Measurements from ENCODE around the gene ANP32B. TPM values are rescaled to one million over a fixed set of nuclear protein-coding genes. Genes with fewer than 3 reads are reported as not detected.
A peak's percentile ranks its signal among the peaks of the same experiment; 100 is the strongest.

ANP32B gene
- total RNA-seq, 1 donor from 2014 or later, result 98.5 TPM

DNA sequence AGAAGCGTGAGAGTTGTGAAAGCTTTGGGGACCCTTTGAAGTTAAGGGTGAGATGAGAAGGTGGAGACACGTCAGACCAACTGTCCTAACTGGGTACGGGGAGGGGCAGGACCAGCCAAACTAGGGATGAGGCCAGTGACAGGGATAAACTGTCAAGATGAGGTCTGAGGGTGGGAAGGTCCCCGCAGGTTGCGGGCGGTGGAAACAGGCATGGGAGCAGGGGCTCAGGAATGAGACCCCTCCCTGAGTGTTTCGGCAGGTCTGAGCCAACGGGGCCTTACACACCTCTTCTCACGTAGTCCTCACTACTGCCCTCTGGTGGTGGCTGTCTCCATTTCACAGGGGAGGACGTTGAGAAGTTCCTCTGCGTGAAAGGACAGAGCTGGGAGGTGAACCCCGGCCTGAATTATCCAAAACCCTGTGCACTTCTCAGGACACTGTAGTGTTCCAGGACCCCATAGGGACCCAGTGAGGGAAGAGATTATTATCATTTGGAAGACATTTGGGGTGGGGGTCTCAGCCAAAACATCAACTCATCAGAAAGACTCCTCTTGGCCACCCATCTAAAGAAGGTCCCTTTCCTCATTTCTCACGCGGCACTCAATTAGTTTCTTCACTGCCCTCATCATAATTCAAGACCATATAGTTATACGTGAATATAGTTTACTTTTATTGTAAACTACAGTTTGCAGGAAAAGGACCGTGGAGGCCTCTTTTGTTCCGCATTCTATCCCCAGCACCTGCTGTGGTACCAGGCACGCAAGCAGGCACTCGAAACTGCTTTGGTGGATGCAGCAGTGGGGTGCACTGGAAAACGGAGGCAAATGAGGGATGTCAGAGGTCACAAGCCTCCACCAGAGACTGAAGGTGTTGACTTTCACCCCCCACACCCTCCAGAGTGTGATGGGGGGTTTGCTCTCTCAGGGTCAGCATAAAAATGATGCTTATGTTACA is 51.7 kb downstream of the ANP32B start:
- no peaks in the 10 kb centered on the region for H3K27me3 ChIP-seq (ENCODE audit: insufficient read depth, low read length)
- H3K36me3 ChIP-seq (ENCODE audit: insufficient read depth, low read length), result no peaks in the 10 kb centered on the region
- DNase-seq (ENCODE audit: low read depth), result peak; percentile 28
- H3K79me2 ChIP-seq (ENCODE audit: insufficient read depth, low read length), result no peaks in the 10 kb centered on the region
- TF ChIP-seq EZH2 (IDR thresholded peaks at IDR 0.05; ENCODE audit: insufficient read depth, low read length), result no peak
- TF ChIP-seq, protein P1, sequence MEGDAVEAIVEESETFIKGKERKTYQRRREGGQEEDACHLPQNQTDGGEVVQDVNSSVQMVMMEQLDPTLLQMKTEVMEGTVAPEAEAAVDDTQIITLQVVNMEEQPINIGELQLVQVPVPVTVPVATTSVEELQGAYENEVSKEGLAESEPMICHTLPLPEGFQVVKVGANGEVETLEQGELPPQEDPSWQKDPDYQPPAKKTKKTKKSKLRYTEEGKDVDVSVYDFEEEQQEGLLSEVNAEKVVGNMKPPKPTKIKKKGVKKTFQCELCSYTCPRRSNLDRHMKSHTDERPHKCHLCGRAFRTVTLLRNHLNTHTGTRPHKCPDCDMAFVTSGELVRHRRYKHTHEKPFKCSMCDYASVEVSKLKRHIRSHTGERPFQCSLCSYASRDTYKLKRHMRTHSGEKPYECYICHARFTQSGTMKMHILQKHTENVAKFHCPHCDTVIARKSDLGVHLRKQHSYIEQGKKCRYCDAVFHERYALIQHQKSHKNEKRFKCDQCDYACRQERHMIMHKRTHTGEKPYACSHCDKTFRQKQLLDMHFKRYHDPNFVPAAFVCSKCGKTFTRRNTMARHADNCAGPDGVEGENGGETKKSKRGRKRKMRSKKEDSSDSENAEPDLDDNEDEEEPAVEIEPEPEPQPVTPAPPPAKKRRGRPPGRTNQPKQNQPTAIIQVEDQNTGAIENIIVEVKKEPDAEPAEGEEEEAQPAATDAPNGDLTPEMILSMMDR (IDR thresholded peaks at IDR 0.05; ENCODE audit: insufficient read depth, low read depth, low read length), result peak; percentile 61
- no peaks in the 10 kb centered on the region for H4K20me1 ChIP-seq (ENCODE audit: insufficient read depth, low read length)
- Mint-ChIP-seq H3K27ac (ENCODE audit: unreplicated experiment) (peak overlapping the region; percentile 34), H3K27me3 (ENCODE audit: low read depth, unreplicated experiment) (peaks cover 7% of the 10 kb centered on the region), H3K9me3 (ENCODE audit: unreplicated experiment) (no peaks in the 10 kb centered on the region), H3K36me3 (ENCODE audit: low read depth, unreplicated experiment) (no peaks in the 10 kb centered on the region), H3K4me3 (ENCODE audit: unreplicated experiment) (no peak overlapping the region), H3K4me1 (ENCODE audit: low read depth, unreplicated experiment) (peaks cover 13% of the 10 kb centered on the region)
- peak overlapping the region; percentile 71 for H3K27ac ChIP-seq (ENCODE audit: low read depth, low read length)
- H2AFZ ChIP-seq (ENCODE audit: low read depth, low read length), result peak overlapping the region; percentile 38
- peak overlapping the region; percentile 37 for H3K9ac ChIP-seq (ENCODE audit: low read length)
- H3K4me2 ChIP-seq (ENCODE audit: low read length), result peak overlapping the region; percentile 66
- H3K9me3 ChIP-seq (ENCODE audit: insufficient read depth, low read depth, low read length), result no peaks in the 10 kb centered on the region
- H3K4me3 ChIP-seq (ENCODE audit: insufficient read depth, low read depth, low read length), result no peak overlapping the region
- no peak for FAIRE-seq
- peaks cover 23% of the 10 kb centered on the region for H3K4me1 ChIP-seq (ENCODE audit: insufficient read depth, low read length)

DNA sequence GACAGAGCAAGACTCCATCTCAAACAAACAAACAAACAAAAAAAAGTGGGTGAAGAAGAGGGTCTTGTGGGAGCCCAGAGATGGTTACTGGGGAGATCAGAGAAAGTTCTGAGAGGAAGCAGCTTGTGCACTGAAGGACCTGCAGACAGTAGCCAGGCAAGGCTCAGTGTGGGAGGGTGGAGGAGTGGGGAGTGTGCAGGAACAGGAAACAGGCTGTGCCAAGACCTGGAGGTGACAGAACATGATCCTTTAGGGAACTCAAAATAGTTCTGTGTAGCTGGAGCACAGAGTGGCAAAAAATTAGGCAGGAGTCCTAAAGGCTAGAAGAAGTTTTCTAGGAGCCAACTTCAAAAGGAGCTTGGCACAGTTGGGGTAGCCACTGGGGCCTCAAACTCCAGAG is 54.2 kb downstream of the ANP32B start:
- H3K4me3 Mint-ChIP-seq (ENCODE audit: unreplicated experiment), result no peak overlapping the region
- no peak overlapping the region for H3K9ac ChIP-seq (ENCODE audit: low read length)
- no peaks in the 10 kb centered on the region for H3K27me3 ChIP-seq (ENCODE audit: insufficient read depth, low read length)
- H3K4me1 ChIP-seq (ENCODE audit: insufficient read depth, low read length), result peaks cover 23% of the 10 kb centered on the region
- no peaks in the 10 kb centered on the region for H3K9me3 ChIP-seq (ENCODE audit: insufficient read depth, low read depth, low read length)
- H3K9me3 Mint-ChIP-seq (ENCODE audit: unreplicated experiment), result no peaks in the 10 kb centered on the region
- H3K36me3 Mint-ChIP-seq (ENCODE audit: low read depth, unreplicated experiment), result no peaks in the 10 kb centered on the region
- no peak for FAIRE-seq
- no peak overlapping the region for H3K27ac ChIP-seq (ENCODE audit: low read depth, low read length)
- no peak overlapping the region for H3K4me2 ChIP-seq (ENCODE audit: low read length)
- H4K20me1 ChIP-seq (ENCODE audit: insufficient read depth, low read length), result no peaks in the 10 kb centered on the region
- H3K4me1 Mint-ChIP-seq (ENCODE audit: low read depth, unreplicated experiment), result peaks cover 12% of the 10 kb centered on the region
- H3K4me3 ChIP-seq (ENCODE audit: insufficient read depth, low read depth, low read length), result no peak overlapping the region
- H3K79me2 ChIP-seq (ENCODE audit: insufficient read depth, low read length), result no peaks in the 10 kb centered on the region
- peaks cover 11% of the 10 kb centered on the region for H3K27me3 Mint-ChIP-seq (ENCODE audit: low read depth, unreplicated experiment)
- no peaks in the 10 kb centered on the region for H3K36me3 ChIP-seq (ENCODE audit: insufficient read depth, low read length)
- peak overlapping the region; percentile 53 for H3K27ac Mint-ChIP-seq (ENCODE audit: unreplicated experiment)
- TF ChIP-seq, protein P1 (IDR thresholded peaks at IDR 0.05; ENCODE audit: insufficient read depth, low read depth, low read length), result no peak
- TF ChIP-seq EZH2 (IDR thresholded peaks at IDR 0.05; ENCODE audit: insufficient read depth, low read length), result no peak
- no peak overlapping the region for H2AFZ ChIP-seq (ENCODE audit: low read depth, low read length)
- no peak for DNase-seq (ENCODE audit: low read depth)

DNA sequence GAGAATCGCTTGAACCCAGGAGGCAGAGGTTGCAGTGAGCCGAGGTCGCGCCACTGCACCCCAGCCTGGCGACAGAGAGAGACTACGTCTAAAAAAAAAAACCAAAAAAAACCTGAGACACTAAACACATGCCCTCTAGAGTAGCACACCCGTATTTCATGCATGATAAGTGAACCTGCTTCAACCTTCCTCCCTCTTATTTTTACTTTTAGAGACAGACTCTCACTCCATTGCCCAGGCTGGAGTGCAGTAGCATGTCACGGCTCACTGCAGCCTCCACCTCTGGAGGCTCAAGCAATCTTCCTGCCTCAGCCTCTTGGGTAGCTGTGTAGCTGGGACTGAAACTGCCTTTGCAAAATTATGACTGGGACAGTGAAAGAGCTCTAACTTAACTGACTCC is 55.8 kb downstream of the ANP32B start:
- H3K9me3 ChIP-seq (ENCODE audit: insufficient read depth, low read depth, low read length), result no peaks in the 10 kb centered on the region
- H3K4me3 Mint-ChIP-seq (ENCODE audit: unreplicated experiment), result no peak overlapping the region
- H3K27ac Mint-ChIP-seq (ENCODE audit: unreplicated experiment), result no peak overlapping the region
- H3K9ac ChIP-seq (ENCODE audit: low read length), result no peak overlapping the region
- no peak for TF ChIP-seq EZH2 (IDR thresholded peaks at IDR 0.05; ENCODE audit: insufficient read depth, low read length)
- TF ChIP-seq, protein P1 (IDR thresholded peaks at IDR 0.05; ENCODE audit: insufficient read depth, low read depth, low read length), result no peak
- peaks cover 23% of the 10 kb centered on the region for H3K4me1 ChIP-seq (ENCODE audit: insufficient read depth, low read length)
- FAIRE-seq, result no peak
- no peaks in the 10 kb centered on the region for H3K36me3 ChIP-seq (ENCODE audit: insufficient read depth, low read length)
- no peak overlapping the region for H3K4me3 ChIP-seq (ENCODE audit: insufficient read depth, low read depth, low read length)
- H4K20me1 ChIP-seq (ENCODE audit: insufficient read depth, low read length), result no peaks in the 10 kb centered on the region
- peaks cover 9% of the 10 kb centered on the region for H3K27me3 Mint-ChIP-seq (ENCODE audit: low read depth, unreplicated experiment)
- no peaks in the 10 kb centered on the region for H3K79me2 ChIP-seq (ENCODE audit: insufficient read depth, low read length)
- no peaks in the 10 kb centered on the region for H3K9me3 Mint-ChIP-seq (ENCODE audit: unreplicated experiment)
- H3K4me2 ChIP-seq (ENCODE audit: low read length), result no peak overlapping the region
- no peak overlapping the region for H3K27ac ChIP-seq (ENCODE audit: low read depth, low read length)
- H2AFZ ChIP-seq (ENCODE audit: low read depth, low read length), result no peak overlapping the region
- DNase-seq (ENCODE audit: low read depth), result no peak
- H3K27me3 ChIP-seq (ENCODE audit: insufficient read depth, low read length), result no peaks in the 10 kb centered on the region
- H3K4me1 Mint-ChIP-seq (ENCODE audit: low read depth, unreplicated experiment), result peaks cover 9% of the 10 kb centered on the region
- H3K36me3 Mint-ChIP-seq (ENCODE audit: low read depth, unreplicated experiment), result no peaks in the 10 kb centered on the region

All from astrocyte (in vitro differentiated cells and primary cell).